ENCODE data around the gene UTRN. TPM values are rescaled to one million over a fixed set of nuclear protein-coding genes. Genes with fewer than 3 reads are reported as not detected.
A peak's percentile ranks its signal among the peaks of the same experiment; 100 is the strongest.

The UTRN gene
- total and polyA plus RNA-seq, 2 experiments from 2014 or later = 53.9 to 121 TPM

DNA sequence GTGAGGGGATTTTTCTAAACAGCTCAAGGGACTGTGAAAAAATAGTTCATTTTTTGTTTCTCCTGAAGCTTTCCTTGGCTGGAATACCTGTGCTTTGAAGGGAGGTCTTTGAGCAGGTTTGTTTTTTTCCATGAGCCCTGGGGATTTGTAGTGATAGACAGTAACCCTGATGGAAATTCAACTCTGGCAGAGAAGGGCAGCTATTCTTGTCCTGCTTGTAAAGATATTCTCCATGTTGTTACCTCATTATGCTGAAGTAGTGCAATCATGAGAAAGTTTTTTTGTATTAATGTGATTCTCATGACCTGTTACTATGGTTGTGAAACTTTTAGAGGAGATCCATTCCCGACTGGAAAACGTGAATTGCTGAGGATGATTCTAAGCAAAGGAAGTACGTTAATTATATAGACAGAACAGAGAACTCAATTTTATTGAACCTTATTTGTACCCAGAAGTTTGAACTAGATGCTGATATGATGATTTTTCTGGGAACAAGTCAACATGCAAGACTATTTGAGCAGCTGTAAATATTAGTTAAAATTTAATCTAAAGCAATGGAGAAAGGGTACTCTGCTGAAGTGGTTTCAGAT lies 12.5 kb downstream of the UTRN start:
- peaks cover 6% of the 10 kb centered on the region; the same call in 1 of the 2 replicates for H3K36me3 ChIP-seq (ENCODE audit: insufficient read depth)
- H2AFZ ChIP-seq = no peak overlapping the region
- peaks cover 12% of the 10 kb centered on the region for H3K9me3 Mint-ChIP-seq
- no peak; the same call in 2 of the 3 replicates for ATAC-seq
- no peak overlapping the region for H3K27ac ChIP-seq (ENCODE audit: low read depth)
- H3K9me2 ChIP-seq (ENCODE audit: insufficient read depth) = no peaks in the 10 kb centered on the region
- H3K4me1 Mint-ChIP-seq = peaks cover 15% of the 10 kb centered on the region
- peaks cover 22% of the 10 kb centered on the region for H3K36me3 Mint-ChIP-seq (ENCODE audit: low read depth)
- no peak overlapping the region for H3K4me3 ChIP-seq
- H3K4me3 Mint-ChIP-seq = no peak overlapping the region
- no peaks in the 10 kb centered on the region for H3F3A ChIP-seq (replicated peaks; ENCODE audit: low read depth)
- H3K4me2 ChIP-seq = no peak overlapping the region
- H3K27ac Mint-ChIP-seq = no peak overlapping the region
- no peak for TF ChIP-seq CREB1 (CRISPR knock-in tag; IDR thresholded peaks at IDR 0.05; ENCODE audit: low read depth)
- peak; percentile 76 for TF ChIP-seq JUNB (IDR thresholded peaks at IDR 0.05; ENCODE audit: unreplicated experiment)
- peaks cover 8% of the 10 kb centered on the region for H3K4me1 ChIP-seq (ENCODE audit: insufficient read depth)
- no peak for DNase-seq (ENCODE audit: low spot score)
- H3K27me3 Mint-ChIP-seq (ENCODE audit: insufficient read depth, low read depth, poor library complexity) = no peaks in the 10 kb centered on the region
- no peaks in the 10 kb centered on the region for H3K27me3 ChIP-seq (ENCODE audit: insufficient read depth)
- H3K79me2 ChIP-seq (replicated peaks; ENCODE audit: insufficient read depth) = peaks cover 16% of the 10 kb centered on the region
- peaks cover 2% of the 10 kb centered on the region; the same call in 1 of the 2 replicates for H4K20me1 ChIP-seq (replicated peaks; ENCODE audit: insufficient read depth)

DNA sequence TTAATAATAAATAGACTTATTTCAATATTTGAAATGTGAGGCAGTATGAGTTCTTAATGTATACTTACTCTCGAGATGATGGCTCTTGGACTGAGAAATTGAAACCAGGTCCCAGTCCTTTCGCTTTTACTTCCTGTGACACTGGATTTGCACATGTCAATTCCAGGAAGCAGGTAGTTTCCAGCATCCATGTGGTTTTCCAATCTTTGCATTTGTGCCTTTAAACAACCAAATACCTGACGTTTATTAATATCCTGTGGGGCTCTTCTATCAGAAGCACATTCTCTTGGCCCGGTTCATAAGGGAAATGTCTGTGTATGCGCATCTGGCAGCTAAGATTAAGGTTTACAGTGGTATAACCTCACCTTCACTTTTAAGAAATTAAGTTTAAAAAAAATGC lies 13.1 kb downstream of the UTRN start:
- Histone ChIP-seq H4K20me1 (replicated peaks; ENCODE audit: insufficient read depth) (peaks cover 2% of the 10 kb centered on the region; the same call in 1 of the 2 replicates), H3K4me1 (ENCODE audit: insufficient read depth) (peaks cover 9% of the 10 kb centered on the region), H3K27me3 (ENCODE audit: insufficient read depth) (no peaks in the 10 kb centered on the region), H3K79me2 (replicated peaks; ENCODE audit: insufficient read depth) (peaks cover 13% of the 10 kb centered on the region; the same call in 1 of the 2 replicates), H2AFZ (no peak overlapping the region), H3K27ac (ENCODE audit: low read depth) (no peak overlapping the region), H3K4me3 (no peak overlapping the region), H3K9me2 (ENCODE audit: insufficient read depth) (no peaks in the 10 kb centered on the region), H3K36me3 (ENCODE audit: insufficient read depth) (peaks cover 6% of the 10 kb centered on the region; the same call in 1 of the 2 replicates), H3K4me2 (no peak overlapping the region), H3F3A (replicated peaks; ENCODE audit: low read depth) (no peaks in the 10 kb centered on the region)
- Mint-ChIP-seq H3K4me3 (no peak overlapping the region), H3K27ac (no peak overlapping the region), H3K9me3 (peaks cover 12% of the 10 kb centered on the region), H3K4me1 (peaks cover 19% of the 10 kb centered on the region), H3K36me3 (ENCODE audit: low read depth) (peaks cover 22% of the 10 kb centered on the region), H3K27me3 (ENCODE audit: insufficient read depth, low read depth, poor library complexity) (no peaks in the 10 kb centered on the region)
- no peak for DNase-seq (ENCODE audit: low spot score)
- no peak for ATAC-seq
- TF ChIP-seq STAT1 (IDR thresholded peaks at IDR 0.05; ENCODE audit: unreplicated experiment) (no peak), ZNF331 (CRISPR knock-in tag; IDR thresholded peaks at IDR 0.05; ENCODE audit: low read depth) (no peak), JUNB (IDR thresholded peaks at IDR 0.05; ENCODE audit: unreplicated experiment) (no peak), EZH2phosphoT487 (IDR thresholded peaks at IDR 0.05; ENCODE audit: unreplicated experiment) (no peak), NANOG (IDR thresholded peaks at IDR 0.05; ENCODE audit: borderline replicate concordance) (no peak), CREB1 (CRISPR knock-in tag; IDR thresholded peaks at IDR 0.05; ENCODE audit: low read depth) (no peak), POLR2AphosphoS5 (IDR thresholded peaks at IDR 0.05; ENCODE audit: low read depth) (no peak), EZH2 (IDR thresholded peaks at IDR 0.05; ENCODE audit: low read depth, unreplicated experiment) (no peak)
- TF ChIP-seq, protein P1, sequence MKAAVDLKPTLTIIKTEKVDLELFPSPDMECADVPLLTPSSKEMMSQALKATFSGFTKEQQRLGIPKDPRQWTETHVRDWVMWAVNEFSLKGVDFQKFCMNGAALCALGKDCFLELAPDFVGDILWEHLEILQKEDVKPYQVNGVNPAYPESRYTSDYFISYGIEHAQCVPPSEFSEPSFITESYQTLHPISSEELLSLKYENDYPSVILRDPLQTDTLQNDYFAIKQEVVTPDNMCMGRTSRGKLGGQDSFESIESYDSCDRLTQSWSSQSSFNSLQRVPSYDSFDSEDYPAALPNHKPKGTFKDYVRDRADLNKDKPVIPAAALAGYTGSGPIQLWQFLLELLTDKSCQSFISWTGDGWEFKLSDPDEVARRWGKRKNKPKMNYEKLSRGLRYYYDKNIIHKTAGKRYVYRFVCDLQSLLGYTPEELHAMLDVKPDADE (IDR thresholded peaks at IDR 0.05) = no peak
- TF ChIP-seq, protein P2, sequence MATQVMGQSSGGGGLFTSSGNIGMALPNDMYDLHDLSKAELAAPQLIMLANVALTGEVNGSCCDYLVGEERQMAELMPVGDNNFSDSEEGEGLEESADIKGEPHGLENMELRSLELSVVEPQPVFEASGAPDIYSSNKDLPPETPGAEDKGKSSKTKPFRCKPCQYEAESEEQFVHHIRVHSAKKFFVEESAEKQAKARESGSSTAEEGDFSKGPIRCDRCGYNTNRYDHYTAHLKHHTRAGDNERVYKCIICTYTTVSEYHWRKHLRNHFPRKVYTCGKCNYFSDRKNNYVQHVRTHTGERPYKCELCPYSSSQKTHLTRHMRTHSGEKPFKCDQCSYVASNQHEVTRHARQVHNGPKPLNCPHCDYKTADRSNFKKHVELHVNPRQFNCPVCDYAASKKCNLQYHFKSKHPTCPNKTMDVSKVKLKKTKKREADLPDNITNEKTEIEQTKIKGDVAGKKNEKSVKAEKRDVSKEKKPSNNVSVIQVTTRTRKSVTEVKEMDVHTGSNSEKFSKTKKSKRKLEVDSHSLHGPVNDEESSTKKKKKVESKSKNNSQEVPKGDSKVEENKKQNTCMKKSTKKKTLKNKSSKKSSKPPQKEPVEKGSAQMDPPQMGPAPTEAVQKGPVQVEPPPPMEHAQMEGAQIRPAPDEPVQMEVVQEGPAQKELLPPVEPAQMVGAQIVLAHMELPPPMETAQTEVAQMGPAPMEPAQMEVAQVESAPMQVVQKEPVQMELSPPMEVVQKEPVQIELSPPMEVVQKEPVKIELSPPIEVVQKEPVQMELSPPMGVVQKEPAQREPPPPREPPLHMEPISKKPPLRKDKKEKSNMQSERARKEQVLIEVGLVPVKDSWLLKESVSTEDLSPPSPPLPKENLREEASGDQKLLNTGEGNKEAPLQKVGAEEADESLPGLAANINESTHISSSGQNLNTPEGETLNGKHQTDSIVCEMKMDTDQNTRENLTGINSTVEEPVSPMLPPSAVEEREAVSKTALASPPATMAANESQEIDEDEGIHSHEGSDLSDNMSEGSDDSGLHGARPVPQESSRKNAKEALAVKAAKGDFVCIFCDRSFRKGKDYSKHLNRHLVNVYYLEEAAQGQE (IDR thresholded peaks at IDR 0.05; ENCODE audit: unreplicated experiment) = no peak
- TF ChIP-seq, protein P3, sequence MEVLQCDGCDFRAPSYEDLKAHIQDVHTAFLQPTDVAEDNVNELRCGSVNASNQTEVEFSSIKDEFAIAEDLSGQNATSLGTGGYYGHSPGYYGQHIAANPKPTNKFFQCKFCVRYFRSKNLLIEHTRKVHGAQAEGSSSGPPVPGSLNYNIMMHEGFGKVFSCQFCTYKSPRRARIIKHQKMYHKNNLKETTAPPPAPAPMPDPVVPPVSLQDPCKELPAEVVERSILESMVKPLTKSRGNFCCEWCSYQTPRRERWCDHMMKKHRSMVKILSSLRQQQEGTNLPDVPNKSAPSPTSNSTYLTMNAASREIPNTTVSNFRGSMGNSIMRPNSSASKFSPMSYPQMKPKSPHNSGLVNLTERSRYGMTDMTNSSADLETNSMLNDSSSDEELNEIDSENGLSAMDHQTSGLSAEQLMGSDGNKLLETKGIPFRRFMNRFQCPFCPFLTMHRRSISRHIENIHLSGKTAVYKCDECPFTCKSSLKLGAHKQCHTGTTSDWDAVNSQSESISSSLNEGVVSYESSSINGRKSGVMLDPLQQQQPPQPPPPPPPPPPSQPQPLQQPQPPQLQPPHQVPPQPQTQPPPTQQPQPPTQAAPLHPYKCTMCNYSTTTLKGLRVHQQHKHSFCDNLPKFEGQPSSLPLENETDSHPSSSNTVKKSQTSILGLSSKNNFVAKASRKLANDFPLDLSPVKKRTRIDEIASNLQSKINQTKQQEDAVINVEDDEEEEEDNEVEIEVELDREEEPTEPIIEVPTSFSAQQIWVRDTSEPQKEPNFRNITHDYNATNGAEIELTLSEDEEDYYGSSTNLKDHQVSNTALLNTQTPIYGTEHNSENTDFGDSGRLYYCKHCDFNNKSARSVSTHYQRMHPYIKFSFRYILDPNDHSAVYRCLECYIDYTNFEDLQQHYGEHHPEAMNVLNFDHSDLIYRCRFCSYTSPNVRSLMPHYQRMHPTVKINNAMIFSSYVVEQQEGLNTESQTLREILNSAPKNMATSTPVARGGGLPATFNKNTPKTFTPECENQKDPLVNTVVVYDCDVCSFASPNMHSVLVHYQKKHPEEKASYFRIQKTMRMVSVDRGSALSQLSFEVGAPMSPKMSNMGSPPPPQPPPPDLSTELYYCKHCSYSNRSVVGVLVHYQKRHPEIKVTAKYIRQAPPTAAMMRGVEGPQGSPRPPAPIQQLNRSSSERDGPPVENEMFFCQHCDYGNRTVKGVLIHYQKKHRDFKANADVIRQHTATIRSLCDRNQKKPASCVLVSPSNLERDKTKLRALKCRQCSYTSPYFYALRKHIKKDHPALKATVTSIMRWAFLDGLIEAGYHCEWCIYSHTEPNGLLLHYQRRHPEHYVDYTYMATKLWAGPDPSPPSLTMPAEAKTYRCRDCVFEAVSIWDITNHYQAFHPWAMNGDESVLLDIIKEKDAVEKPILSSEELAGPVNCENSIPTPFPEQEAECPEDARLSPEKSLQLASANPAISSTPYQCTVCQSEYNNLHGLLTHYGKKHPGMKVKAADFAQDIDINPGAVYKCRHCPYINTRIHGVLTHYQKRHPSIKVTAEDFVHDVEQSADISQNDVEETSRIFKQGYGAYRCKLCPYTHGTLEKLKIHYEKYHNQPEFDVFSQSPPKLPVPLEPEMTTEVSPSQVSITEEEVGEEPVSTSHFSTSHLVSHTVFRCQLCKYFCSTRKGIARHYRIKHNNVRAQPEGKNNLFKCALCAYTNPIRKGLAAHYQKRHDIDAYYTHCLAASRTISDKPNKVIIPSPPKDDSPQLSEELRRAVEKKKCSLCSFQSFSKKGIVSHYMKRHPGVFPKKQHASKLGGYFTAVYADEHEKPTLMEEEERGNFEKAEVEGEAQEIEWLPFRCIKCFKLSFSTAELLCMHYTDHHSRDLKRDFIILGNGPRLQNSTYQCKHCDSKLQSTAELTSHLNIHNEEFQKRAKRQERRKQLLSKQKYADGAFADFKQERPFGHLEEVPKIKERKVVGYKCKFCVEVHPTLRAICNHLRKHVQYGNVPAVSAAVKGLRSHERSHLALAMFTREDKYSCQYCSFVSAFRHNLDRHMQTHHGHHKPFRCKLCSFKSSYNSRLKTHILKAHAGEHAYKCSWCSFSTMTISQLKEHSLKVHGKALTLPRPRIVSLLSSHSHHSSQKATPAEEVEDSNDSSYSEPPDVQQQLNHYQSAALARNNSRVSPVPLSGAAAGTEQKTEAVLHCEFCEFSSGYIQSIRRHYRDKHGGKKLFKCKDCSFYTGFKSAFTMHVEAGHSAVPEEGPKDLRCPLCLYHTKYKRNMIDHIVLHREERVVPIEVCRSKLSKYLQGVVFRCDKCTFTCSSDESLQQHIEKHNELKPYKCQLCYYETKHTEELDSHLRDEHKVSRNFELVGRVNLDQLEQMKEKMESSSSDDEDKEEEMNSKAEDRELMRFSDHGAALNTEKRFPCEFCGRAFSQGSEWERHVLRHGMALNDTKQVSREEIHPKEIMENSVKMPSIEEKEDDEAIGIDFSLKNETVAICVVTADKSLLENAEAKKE (CRISPR knock-in tag; IDR thresholded peaks at IDR 0.05) = no peak

All from GM23338 (cell line).